ENCODE results near the gene STAC2.

DNA sequence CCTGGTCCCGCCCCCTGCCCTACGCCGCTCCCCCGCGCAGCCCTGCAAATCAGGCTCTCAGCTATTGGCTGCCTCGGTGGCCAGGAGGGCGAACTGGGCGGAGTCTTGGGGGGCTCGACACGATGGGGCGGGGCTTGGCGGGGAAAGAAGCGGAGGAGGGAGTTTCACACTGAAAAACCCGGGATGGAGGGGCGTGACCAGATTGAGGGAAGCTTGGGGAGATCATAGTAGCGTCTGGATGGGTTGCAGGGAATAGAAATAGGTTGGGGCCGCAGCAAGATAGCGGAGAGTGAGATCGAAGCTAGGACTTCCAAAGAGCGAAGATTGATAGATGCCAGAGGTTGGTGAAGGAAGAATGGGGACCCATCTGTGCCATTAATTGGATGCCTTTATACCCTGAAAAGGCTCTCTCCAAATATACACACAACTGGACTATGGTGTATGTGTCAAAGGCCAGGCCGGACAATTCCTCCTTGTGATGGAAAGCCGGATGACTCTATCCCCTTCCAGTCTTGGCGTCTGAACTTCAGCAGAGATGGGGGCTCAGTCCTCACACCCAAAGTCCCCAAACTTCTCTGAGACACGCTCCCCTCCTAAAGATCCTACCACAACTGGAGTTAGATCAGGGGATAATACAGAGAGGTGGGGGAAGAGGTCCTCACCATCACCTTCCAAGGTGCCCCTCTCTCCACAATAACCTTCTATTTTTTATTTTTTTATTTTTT is 376 bp upstream of the STAC2 start:
- TF ChIP-seq, protein P1, sequence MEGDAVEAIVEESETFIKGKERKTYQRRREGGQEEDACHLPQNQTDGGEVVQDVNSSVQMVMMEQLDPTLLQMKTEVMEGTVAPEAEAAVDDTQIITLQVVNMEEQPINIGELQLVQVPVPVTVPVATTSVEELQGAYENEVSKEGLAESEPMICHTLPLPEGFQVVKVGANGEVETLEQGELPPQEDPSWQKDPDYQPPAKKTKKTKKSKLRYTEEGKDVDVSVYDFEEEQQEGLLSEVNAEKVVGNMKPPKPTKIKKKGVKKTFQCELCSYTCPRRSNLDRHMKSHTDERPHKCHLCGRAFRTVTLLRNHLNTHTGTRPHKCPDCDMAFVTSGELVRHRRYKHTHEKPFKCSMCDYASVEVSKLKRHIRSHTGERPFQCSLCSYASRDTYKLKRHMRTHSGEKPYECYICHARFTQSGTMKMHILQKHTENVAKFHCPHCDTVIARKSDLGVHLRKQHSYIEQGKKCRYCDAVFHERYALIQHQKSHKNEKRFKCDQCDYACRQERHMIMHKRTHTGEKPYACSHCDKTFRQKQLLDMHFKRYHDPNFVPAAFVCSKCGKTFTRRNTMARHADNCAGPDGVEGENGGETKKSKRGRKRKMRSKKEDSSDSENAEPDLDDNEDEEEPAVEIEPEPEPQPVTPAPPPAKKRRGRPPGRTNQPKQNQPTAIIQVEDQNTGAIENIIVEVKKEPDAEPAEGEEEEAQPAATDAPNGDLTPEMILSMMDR (IDR thresholded peaks at IDR 0.05; ENCODE audit: low read length), result no peak
- TF ChIP-seq EZH2 (optimal IDR thresholded peaks at IDR 0.05; ENCODE audit: low read depth, low read length) (no peak), EZH2phosphoT487 (IDR thresholded peaks at IDR 0.05; ENCODE audit: low read length) (no peak)

Data from MM.1S (cell line).